Measurements from ENCODE around the gene HAPLN1. TPM values are rescaled to one million over a fixed set of nuclear protein-coding genes. Genes with fewer than 3 reads are reported as not detected.

Gene HAPLN1
- total and polyA plus RNA-seq, 2 of the 4 experiments (the other 2 are of a cell fraction) = under 0.01 to 0.07 TPM

GRCh38 chr5:83644301-83644700 lies 76.4 kb downstream of the HAPLN1 start:
- no peak overlapping the region for H3K18ac ChIP-seq (ENCODE audit: low read depth, low read length)
- no peak overlapping the region for H2AK5ac ChIP-seq (ENCODE audit: low read depth, low read length)
- H3K9me1 ChIP-seq (ENCODE audit: insufficient read depth, low read length) = no peaks in the 10 kb centered on the region
- POLR2A ChIA-PET (ENCODE audit: unreplicated experiment) = no interaction called here
- no peak overlapping the region for H4K91ac ChIP-seq (ENCODE audit: insufficient read depth, low read depth, low read length)
- no peak overlapping the region for H3K4me2 ChIP-seq (ENCODE audit: low read depth, low read length)
- peaks cover 2% of the 10 kb centered on the region for H3K27me3 ChIP-seq (ENCODE audit: control insufficient read depth, insufficient read depth, low read length)
- BruUV-seq (replicated peaks) = no TSS peak
- in situ Hi-C loops (cut with MboI; ENCODE audit: low sequenced_read_pairs) (no loop called here), intact Hi-C loops (cut with micrococcal nuclease) (no loop called here), dilution Hi-C loops (cut with HindIII; ENCODE audit: low sequenced_read_pairs, unreplicated experiment) (no loop called here)
- CTCF ChIA-PET = interaction anchor here (0.6 kb wide), 1 partner anchor 1386 kb away, joined by 4 read pairs; no protein-coding TSS in a partner anchor
- WGBS, 2 experiments (ENCODE audit: extremely low coverage in 2 of 2, insufficient read length in 1 of 2) = 88% methylated on average over 4 of the region's 14 CpGs; no CpG with 5 or more reads in 1 of the 2 experiments
- ATAC-seq (ENCODE audit: low read depth) (no peak), DNase-seq (no peak)
- H2AK9ac ChIP-seq (replicated peaks; ENCODE audit: low read depth, low read length, poor library complexity) = no peak overlapping the region
- H2BK20ac ChIP-seq (ENCODE audit: low read depth, low read length) = no peak overlapping the region
- H4K5ac ChIP-seq (ENCODE audit: low read depth, low read length) = no peak overlapping the region
- no peak overlapping the region for H3K27ac ChIP-seq (ENCODE audit: insufficient read depth, low read length)
- H3K56ac ChIP-seq (ENCODE audit: extremely low read depth, insufficient read depth, low read length) = no peak overlapping the region
- H3K9ac ChIP-seq (ENCODE audit: low read depth, low read length) = no peak overlapping the region
- no peak overlapping the region for H3K23ac ChIP-seq (ENCODE audit: low read depth, low read length)
- no peak overlapping the region for H3K4ac ChIP-seq (ENCODE audit: low read depth, low read length)
- no peak overlapping the region for H2AFZ ChIP-seq (replicated peaks; ENCODE audit: low read length, poor library complexity)
- no peaks in the 10 kb centered on the region for H3K36me3 ChIP-seq (ENCODE audit: control insufficient read depth, insufficient read depth, low read length)
- H4K8ac ChIP-seq (ENCODE audit: low read depth in 2 of 2, low read length in 2 of 2) = no peak overlapping the region
- H2BK15ac ChIP-seq (ENCODE audit: low read depth, low read length) = no peak overlapping the region
- no peak overlapping the region for H2BK120ac ChIP-seq (ENCODE audit: low read depth, low read length)
- H3K14ac ChIP-seq (replicated peaks; ENCODE audit: low read depth, low read length) = no peak overlapping the region
- no peaks in the 10 kb centered on the region for H3K4me1 ChIP-seq (ENCODE audit: control insufficient read depth, insufficient read depth, low read length)
- no peak overlapping the region for H2BK5ac ChIP-seq (ENCODE audit: low read depth, low read length, poor library complexity, severe bottlenecking)
- H3K9me3 ChIP-seq (ENCODE audit: control insufficient read depth, insufficient read depth, low read length) = no peaks in the 10 kb centered on the region
- TF ChIP-seq, protein P1, sequence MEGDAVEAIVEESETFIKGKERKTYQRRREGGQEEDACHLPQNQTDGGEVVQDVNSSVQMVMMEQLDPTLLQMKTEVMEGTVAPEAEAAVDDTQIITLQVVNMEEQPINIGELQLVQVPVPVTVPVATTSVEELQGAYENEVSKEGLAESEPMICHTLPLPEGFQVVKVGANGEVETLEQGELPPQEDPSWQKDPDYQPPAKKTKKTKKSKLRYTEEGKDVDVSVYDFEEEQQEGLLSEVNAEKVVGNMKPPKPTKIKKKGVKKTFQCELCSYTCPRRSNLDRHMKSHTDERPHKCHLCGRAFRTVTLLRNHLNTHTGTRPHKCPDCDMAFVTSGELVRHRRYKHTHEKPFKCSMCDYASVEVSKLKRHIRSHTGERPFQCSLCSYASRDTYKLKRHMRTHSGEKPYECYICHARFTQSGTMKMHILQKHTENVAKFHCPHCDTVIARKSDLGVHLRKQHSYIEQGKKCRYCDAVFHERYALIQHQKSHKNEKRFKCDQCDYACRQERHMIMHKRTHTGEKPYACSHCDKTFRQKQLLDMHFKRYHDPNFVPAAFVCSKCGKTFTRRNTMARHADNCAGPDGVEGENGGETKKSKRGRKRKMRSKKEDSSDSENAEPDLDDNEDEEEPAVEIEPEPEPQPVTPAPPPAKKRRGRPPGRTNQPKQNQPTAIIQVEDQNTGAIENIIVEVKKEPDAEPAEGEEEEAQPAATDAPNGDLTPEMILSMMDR (conservative IDR thresholded peaks at IDR 0.05; ENCODE audit: low read depth, low read length) = no peak
- no peak for TF ChIP-seq NFE2L2 (IDR thresholded peaks at IDR 0.05; ENCODE audit: low read depth, low read length)
- no peak for TF ChIP-seq MAZ (IDR thresholded peaks at IDR 0.05; ENCODE audit: borderline replicate concordance, low read depth, low read length)
- TF ChIP-seq MXI1 (IDR thresholded peaks at IDR 0.05; ENCODE audit: borderline replicate concordance, low read depth, low read length) = no peak
- no peak for TF ChIP-seq RAD21 (IDR thresholded peaks at IDR 0.05; ENCODE audit: low read length)
- TF ChIP-seq SMC3 (IDR thresholded peaks at IDR 0.05; ENCODE audit: low read depth, low read length) = no peak
- no peak for TF ChIP-seq USF2 (IDR thresholded peaks at IDR 0.05; ENCODE audit: low read depth, low read length)
- H4K20me1 ChIP-seq (ENCODE audit: insufficient read depth, low read length) = no peaks in the 10 kb centered on the region
- no peaks in the 10 kb centered on the region for H3K79me1 ChIP-seq (ENCODE audit: low read depth in 1 of 2, low read length in 2 of 2)
- H3K4me3 ChIP-seq (ENCODE audit: insufficient read depth, low read depth, low read length) = no peak overlapping the region
